HL-60 (cell line): ENCODE results near the gene ARFGAP3.

Experiments used
- CTCF ChIP-seq: IDR thresholded peaks from one replicate; pipeline ENCODE4 v1.5.1; 2011; ENCODE audit warnings: low read length, control low read depth, inconsistent platforms; ENCODE audit not compliant: insufficient read depth
- TF ChIP-seq, protein P1 (sequence below): IDR thresholded peaks from 2 replicates; pipeline ENCODE4 v1.6.1; 2012; ENCODE audit warnings: low read depth; ENCODE audit not compliant: insufficient replicate concordance

- TF ChIP-seq CTCF: no peak
- TF ChIP-seq, protein P1, sequence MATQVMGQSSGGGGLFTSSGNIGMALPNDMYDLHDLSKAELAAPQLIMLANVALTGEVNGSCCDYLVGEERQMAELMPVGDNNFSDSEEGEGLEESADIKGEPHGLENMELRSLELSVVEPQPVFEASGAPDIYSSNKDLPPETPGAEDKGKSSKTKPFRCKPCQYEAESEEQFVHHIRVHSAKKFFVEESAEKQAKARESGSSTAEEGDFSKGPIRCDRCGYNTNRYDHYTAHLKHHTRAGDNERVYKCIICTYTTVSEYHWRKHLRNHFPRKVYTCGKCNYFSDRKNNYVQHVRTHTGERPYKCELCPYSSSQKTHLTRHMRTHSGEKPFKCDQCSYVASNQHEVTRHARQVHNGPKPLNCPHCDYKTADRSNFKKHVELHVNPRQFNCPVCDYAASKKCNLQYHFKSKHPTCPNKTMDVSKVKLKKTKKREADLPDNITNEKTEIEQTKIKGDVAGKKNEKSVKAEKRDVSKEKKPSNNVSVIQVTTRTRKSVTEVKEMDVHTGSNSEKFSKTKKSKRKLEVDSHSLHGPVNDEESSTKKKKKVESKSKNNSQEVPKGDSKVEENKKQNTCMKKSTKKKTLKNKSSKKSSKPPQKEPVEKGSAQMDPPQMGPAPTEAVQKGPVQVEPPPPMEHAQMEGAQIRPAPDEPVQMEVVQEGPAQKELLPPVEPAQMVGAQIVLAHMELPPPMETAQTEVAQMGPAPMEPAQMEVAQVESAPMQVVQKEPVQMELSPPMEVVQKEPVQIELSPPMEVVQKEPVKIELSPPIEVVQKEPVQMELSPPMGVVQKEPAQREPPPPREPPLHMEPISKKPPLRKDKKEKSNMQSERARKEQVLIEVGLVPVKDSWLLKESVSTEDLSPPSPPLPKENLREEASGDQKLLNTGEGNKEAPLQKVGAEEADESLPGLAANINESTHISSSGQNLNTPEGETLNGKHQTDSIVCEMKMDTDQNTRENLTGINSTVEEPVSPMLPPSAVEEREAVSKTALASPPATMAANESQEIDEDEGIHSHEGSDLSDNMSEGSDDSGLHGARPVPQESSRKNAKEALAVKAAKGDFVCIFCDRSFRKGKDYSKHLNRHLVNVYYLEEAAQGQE: no peak
Observed at GRCh38 chr22:42877597-42878340, 20.7 kb upstream of the ARFGAP3 start.
